Endothelial cell of umbilical vein (primary cell): Measurements from ENCODE around the gene KIAA1958.

Source experiments
- CTCF ChIP-seq, 2 donors: IDR thresholded peaks; 1 replicate in 1 of 2; 2 replicates in 1 of 2; pipeline ENCODE4 v1.5.1; 2011; ENCODE audit warnings: low read length in 2 of 2, mild to moderate bottlenecking in 2 of 2, moderate library complexity in 2 of 2, control low read depth in 1 of 2, inconsistent platforms in 1 of 2, low read depth in 1 of 2; ENCODE audit not compliant: insufficient read depth in 1 of 2; ENCODE audit errors: extremely low read depth in 1 of 2
- EZH2 ChIP-seq: IDR thresholded peaks from 2 replicates; pipeline ENCODE4 v1.6.1; 2012; ENCODE audit warnings: borderline replicate concordance, low read depth, mild to moderate bottlenecking, moderate library complexity, low read length, inconsistent platforms; ENCODE audit not compliant: severe bottlenecking
- MAX ChIP-seq: IDR thresholded peaks from 2 replicates; pipeline ENCODE4 v1.6.1; 2011; ENCODE audit not compliant: insufficient read depth, insufficient read length

- TF ChIP-seq EZH2 = no peak
- no peak for TF ChIP-seq CTCF (IDR thresholded peaks at IDR 0.05; ENCODE audit: extremely low read depth in 1 of 2, insufficient read depth in 1 of 2, low read depth in 1 of 2, low read length in 2 of 2)
- no peak for TF ChIP-seq MAX
Measured at GRCh38 chr9:112554516-112554915, 67.9 kb downstream of the KIAA1958 start.
